ENCODE data around the gene KRTAP10-6.
"Not testable (repeated sequence)": the region's sequence is repeated elsewhere in the genome, so short reads cannot be mapped to it uniquely, and the experiment has no call there.

The KRTAP10-6 gene

DNA sequence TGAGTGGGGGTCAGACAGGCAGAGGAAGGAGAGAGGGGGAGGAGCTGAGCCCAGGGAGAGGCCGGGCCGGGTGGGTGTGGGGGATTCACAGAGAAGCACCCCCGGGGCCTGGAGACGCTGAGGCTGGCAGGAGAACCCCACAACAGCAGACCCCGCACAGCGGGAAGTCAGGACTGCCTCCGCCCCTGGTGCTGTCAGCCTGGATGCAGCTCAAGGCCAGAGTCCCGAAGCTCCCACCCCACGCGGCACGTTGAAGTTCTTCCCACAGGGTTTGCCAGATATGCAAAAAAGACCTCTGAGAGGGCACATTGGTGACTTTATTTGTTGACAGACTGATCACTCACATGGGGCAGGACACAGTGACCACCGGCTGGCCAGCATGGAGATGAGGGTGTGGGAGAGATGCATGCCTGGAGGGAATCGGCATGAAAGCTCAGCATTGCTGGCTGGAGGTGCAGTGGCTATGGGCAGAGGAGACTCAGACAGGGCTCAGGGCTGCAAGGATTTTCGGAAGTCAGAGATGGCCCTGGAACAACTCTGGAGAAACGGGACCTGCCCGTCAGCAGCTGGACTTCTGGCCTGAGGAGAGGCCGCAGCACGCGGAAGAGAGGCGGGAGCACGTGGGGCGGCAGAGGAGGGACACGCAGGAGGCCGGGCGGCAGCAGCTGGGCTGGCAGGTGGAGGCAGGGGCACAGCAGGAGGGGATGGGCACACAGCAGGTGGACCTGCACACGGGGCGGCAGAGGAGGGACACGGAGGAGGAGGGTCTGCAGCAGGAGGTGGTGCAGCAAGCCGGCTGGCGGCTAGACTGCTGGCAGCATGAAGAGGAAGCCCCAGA is 34.6 kb downstream of the KRTAP10-6 start:
- no peak for DNase-seq (ENCODE audit: low read depth)

DNA sequence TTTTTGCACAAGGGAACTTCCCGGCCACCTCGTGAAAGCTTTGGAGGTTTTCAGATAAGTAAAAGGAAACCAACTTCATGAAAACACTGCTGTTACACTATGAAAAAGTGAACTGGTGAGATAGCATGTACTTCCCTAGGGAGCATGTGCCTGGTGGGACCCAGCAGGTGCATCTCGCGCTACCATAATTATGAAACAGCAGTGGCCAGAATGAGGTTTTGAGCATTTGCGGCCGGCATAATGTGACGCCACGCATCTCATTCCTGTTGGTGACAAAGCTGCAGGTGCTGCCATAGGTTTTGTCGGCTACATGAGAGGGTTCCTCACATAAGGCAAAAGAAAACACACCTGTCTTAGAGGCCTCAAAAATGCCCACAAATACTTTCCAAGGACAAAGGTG is 35.4 kb downstream of the KRTAP10-6 start:
- no peak for DNase-seq (ENCODE audit: low read depth)

GRCh38 chr21:44555200-44555875 is 37.0 kb downstream of the KRTAP10-6 start:
- DNase-seq (ENCODE audit: low read depth), result no peak

GRCh38 chr21:44552681-44553080 is 39.6 kb downstream of the KRTAP10-6 start:
- DNase-seq (ENCODE audit: low read depth), result no peak

DNA sequence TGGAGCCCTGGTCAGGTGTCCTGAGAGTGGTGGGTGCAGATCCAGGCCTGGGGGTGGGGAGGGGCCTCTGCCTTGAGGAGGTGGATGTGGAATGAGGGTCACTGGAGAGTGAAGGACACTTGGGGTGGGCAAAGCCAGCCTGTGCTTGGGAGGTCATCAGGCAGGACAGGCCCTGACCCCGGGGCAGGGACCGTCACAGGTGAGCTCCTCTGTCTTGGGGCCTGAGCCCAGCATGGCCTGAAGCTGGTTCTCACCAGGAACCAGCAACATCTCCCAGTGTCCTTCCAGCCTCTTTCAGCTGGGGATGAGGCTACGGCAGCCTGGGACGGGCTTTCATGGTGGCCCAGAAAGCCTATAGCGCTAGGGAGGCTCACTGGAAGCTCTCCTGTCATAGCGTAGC is 40.2 kb downstream of the KRTAP10-6 start:
- DNase-seq (ENCODE audit: low read depth), result no peak

- DNase-seq (ENCODE audit: low read depth), result no peak
These were observed 40.9 kb downstream of the KRTAP10-6 start, which contains the start of gene KRTAP10-2 for GRCh38 chr21:44551340-44551961. TSS of gene KRTAP10-2 (minus strand) at chr21:44551505. CDS start at chr21:44551458, 47 bp downstream.

DNA sequence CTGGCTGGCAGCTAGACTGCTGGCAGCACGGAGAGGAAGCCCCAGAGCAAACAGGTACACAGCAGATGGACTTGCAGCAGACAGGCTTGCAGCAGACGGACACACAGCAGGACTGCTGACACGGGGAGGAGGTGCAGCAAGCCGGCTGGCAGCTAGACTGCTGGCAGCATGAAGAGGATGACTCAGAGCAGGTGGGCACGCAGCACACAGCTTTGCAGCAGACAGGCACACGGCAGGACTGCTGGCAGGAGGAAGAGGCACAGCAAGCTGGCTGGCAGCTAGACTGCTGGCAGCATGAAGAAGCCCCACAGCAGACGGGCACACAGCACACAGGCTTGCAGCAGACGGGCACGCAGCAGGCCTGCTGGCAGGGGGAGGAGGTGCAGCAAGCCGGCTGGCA is 41.5 kb downstream of the KRTAP10-6 start:
- no peak for DNase-seq (ENCODE audit: low read depth)

DNA sequence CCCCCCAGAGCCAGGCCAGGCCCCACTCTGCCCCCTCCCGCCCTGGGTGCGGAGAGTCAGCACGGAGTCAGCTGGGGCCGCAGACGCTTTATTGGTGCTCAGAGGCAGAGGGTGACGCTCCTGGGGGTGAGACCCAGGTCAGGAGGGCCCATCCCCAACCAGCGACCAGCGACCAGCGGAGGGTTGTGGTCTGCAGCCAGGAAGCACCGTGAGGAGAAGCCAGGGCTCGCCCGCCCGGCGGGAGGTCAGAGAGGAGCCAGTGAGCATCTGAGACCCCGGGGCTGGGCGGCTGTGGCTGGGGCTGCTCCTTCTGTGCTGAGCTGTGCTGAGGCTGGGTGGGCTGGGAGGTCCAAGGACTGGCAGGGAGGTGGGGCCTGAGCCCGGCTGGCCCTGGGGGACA is 42.0 kb downstream of the KRTAP10-6 start:
- not testable (repeated sequence) for DNase-seq (ENCODE audit: low read depth)

DNA sequence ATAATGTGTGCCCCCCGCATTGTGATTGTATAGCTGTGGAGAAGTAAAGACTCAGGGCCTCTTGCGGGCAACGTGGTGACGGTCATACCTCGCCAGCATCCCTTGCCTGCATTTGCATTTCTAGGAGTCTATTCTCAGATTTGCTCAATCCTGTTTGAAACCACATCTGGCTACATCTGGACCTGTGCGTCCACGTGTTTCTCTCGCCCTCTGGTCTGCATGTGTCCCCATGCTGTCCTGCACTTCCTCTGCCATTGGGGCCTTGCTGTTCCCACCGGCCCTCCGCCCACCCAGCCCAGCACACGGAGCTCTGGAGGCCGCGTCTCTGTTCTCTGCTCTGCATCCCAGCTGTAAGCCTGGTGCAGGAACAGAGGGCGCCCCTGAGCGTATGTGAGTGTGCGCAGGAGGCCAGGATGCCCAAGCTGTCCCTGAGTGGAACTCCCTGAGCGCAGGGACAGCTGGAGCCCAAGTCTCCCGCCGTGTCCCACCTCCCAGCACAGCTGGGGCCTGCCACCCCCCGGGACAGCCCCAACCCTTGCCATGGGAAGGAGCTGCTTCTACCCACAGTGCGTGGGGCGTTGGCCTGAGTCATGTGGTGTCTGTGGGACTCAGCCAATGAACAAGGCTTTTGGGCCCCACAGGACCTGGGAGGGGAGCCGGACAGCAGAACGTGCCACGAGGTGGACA is 42.6 kb downstream of the KRTAP10-6 start:
- no peak for DNase-seq (ENCODE audit: low read depth)

DNA sequence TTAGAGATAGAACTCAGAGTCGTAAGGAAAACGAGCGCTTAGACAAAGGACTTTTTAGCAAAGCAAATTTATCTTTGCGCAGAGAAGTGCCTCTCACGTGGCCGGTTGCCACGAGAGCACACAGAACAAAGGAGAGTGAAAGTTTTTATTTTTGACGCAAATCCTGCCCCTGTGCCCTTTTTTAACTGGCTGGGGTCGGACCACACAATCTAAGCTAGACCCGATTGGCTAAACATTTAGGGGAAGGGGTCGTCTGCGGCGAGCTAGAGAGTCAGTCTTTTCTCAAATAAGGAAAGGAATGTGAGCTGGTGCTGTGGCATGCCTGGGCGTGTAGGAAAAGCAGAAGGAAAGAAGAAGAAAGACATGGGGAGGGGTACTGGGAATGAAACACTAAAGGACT is 43.4 kb downstream of the KRTAP10-6 start:
- no peak for DNase-seq (ENCODE audit: low read depth)

DNA sequence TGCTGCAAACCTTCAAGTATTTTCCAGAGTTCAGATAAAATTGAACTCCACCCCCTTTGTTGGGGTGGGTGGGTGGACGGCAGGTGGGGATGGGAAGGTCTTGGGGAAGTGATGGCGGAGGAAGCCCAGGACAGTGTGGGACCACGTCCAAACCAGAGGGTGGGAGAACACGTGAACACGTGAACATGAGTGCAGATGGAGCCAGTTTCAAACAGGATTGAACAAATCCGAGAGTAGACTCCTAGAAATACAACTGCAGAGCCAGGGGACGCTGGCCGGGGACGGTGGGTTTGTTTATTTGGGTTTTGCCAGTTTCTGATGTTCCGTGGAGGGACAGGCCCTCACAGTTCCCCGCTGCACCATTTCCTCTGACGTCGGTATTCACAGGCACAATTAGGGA is 43.9 kb downstream of the KRTAP10-6 start:
- no peak for DNase-seq (ENCODE audit: low read depth)

GRCh38 chr21:44547656-44548331 is 44.5 kb downstream of the KRTAP10-6 start:
- no peak for DNase-seq (ENCODE audit: low read depth)

DNA sequence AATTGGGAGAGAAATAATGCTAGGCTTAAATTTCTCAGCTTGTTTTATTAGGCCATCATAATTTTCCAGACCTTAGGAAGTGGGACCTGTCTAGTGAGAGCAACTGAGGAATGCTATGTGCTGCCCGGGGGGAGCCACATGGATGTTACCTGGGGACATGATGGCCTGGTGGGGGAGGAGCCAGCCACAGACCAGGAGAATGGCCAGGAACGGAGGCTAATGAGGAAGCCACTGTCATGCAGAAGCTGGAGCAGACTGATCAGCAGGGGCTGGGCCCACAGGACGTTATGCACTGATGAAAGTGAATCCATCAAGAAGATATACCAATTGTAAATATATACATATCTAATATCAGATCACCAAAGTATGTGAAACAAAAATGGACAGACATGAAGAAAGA is 47.7 kb downstream of the KRTAP10-6 start:
- no peak for DNase-seq (ENCODE audit: low read depth)

- DNase-seq (ENCODE audit: low read depth), result no peak
These were observed 49.6 kb downstream of the KRTAP10-6 start for GRCh38 chr21:44542716-44543115.

Measured in stimulated activated CD8-positive, alpha-beta memory T cell treated with anti-CD3 and anti-CD28 coated beads, Interleukin-12 subunit alpha, Interleukin-12 subunit beta, amount 100 ng/mL, for 4 hours (primary cell).